Effector CD8-positive, alpha-beta T cell (primary cell): ENCODE measurements around the gene PLA2G4F.

ENCODE experiments used
- DNase-seq: peaks from one replicate; lab custom pipeline; 2025; lab: John Stamatoyannopoulos, UW
- total RNA-seq, 4 experiments: gene quantifications; one replicate each; lab custom pipeline; 2026; lab: John Stamatoyannopoulos, UW

PLA2G4F gene, protein sequence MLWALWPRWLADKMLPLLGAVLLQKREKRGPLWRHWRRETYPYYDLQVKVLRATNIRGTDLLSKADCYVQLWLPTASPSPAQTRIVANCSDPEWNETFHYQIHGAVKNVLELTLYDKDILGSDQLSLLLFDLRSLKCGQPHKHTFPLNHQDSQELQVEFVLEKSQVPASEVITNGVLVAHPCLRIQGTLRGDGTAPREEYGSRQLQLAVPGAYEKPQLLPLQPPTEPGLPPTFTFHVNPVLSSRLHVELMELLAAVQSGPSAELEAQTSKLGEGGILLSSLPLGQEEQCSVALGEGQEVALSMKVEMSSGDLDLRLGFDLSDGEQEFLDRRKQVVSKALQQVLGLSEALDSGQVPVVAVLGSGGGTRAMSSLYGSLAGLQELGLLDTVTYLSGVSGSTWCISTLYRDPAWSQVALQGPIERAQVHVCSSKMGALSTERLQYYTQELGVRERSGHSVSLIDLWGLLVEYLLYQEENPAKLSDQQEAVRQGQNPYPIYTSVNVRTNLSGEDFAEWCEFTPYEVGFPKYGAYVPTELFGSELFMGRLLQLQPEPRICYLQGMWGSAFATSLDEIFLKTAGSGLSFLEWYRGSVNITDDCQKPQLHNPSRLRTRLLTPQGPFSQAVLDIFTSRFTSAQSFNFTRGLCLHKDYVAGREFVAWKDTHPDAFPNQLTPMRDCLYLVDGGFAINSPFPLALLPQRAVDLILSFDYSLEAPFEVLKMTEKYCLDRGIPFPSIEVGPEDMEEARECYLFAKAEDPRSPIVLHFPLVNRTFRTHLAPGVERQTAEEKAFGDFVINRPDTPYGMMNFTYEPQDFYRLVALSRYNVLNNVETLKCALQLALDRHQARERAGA
- 0 to 1.1 (median 0) reads per million in 4 experiments for total RNA-seq

DNA sequence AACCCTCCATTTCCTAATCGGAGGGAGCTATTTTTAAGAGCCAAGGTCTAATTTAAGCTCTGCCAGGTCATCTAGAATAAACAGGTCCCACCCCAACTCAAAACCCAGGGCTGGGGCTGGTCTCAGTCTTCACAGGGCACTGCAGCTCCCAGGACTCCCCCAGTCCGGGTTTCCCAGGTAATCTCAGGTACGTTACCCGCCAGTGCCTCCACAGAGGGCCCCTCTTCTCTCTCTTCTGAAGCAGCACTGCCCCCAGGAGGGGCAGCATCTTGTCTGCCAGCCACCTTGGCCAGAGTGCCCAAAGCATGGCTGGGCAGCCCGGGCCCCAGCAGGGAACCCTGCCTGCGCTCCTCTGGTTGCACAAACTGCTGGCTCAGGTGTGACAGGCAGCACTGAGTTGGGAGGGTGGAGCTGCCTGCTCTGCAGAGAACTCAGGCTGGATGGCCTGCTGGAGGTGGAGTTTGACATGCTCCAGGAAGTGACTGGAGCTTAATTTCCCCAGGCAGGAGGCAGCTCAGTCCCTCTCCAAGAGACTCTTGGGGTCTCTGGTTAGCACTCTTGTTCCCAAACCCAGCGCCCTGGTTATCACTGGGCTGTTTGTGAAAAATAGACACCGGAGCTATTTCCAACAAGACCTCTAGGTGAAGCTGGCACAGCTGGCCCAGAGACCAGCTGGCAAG lies at the start of gene PLA2G4F:
TSS of gene PLA2G4F (minus strand) at position 394 of the 680 bp plus-strand sequence. CDS start at position 307, 87 bp downstream.
- DNase-seq, result no peak

DNA sequence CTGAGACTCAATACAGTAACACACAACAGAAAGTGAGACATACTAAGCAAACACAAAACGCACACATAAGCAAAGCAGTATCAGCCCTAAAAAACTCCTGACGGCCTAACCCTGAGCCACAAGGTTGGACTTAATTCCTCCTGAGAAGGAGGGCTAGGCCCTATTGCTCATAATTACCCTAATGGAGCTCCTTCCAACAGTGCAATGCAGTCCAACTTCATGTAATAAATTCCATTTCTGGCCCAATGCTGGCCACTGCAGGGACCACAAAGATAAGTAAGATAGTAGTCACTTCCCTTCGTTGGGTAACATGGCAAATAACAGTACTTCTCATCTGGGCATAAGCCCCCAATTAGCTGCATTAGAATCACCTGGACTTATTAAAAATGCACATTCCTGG lies 47.5 kb upstream of the PLA2G4F start:
- no peak for DNase-seq

DNA sequence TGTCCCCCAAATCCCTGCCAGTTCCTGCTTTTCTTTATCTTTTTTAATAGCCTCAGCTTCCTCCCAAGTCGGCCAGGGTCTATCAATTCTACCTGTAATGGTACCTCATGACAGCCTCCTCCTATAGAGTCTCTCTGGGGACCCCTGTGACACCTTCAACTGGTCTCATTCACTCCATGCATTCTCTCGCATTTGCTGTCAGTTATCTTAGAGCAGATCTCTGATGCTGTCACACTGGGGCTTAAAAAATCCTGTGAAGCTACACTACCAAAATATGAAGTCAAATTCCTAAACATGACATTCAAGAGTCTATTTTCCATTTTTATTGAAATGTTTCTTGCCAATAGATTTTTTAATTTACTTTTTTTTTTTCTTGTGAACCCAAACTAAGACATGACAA lies 46.2 kb upstream of the PLA2G4F start:
- no peak for DNase-seq

DNA sequence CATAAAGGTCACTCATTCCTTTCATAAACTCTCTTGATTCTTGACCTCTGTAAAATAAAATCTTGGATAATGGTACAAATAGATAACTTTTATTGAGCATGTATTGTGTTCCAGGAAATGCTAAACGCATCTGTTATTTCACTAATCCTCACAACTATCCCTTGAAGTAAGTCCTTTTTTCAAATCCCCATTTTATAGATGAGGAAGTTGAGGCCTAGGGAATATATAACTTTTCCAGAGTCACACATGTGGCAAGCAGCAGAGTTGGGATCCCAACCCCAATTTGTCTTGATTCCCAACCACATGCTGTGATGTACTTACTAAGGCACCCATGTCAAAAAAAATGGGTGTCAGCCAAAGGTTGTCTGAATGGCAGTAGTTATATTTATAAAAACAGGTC lies 45.4 kb upstream of the PLA2G4F start:
- no peak for DNase-seq

DNA sequence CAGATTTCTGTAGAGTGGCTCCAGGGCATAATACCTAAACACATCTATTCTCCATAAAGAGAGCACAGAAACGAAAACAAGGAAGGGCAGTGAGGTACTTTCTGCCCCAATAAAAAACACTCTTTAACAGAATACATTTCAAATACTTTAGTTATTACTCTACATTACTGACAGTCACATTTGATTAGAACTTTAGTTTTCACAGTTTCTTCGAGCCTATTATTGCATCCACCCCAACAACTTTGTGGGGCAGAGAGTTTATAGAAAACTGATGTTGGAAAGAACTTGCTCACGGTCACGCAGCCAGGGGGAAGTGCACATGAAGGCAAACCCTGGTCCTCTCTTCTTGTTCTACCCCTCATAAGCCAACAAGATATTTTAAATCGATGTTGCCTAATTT lies 42.7 kb upstream of the PLA2G4F start:
- no peak for DNase-seq

DNA sequence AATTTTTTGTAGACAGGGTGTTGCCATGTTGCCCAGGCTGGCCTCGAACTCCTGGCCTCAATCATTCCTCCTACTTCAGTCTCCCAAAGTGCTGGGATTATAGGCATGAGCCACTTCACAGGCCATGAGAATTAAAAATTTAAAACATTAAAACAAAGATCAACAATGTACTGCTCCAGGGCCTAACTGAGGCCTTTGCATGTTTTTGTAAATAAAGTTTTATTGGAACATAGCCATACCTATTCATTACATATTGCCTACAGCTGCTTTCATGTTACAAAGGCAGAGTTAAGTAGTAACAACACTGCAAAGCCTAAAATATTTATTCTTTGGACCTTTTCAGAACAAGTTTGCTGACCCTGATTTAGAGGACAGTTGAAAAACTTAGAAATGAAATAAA lies 42.1 kb upstream of the PLA2G4F start:
- no peak for DNase-seq

DNA sequence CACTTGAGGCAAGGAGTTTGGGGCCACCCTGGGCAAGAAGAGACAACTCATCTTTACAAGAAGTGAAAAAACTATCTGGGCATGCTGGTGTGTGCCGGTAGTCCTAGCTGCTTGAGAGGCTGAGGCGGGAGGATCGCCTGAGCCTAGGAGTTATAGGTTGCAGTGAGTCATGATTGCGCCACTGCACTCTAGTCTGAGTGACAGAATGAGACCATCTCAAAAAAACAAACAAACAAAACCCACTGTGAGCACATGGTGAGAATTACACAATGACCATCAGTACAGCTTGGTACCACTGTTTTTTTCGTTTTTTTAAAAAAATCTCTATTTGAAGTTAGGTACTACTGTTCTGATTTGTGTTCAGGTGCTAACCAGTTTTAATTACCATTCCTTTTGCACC lies 38.1 kb upstream of the PLA2G4F start:
- DNase-seq, result no peak

DNA sequence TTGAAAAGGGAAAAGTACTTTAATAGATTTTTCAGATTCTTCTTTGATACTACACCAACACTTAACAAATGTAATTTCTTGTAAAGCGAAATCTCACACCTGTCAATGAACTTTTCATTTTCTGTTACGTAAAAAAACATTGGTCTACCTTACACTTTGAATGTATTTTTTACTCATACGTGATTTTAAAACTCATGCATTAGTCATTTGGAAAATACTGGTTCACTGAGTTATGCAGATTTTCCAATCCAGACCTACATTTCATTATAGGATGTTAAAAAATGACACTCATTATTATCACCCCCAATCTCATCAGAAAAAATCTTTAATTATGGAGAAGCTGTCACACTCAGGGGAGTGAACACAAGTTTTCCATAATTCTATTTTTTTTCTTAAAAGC lies 36.9 kb upstream of the PLA2G4F start:
- DNase-seq, result no peak

DNA sequence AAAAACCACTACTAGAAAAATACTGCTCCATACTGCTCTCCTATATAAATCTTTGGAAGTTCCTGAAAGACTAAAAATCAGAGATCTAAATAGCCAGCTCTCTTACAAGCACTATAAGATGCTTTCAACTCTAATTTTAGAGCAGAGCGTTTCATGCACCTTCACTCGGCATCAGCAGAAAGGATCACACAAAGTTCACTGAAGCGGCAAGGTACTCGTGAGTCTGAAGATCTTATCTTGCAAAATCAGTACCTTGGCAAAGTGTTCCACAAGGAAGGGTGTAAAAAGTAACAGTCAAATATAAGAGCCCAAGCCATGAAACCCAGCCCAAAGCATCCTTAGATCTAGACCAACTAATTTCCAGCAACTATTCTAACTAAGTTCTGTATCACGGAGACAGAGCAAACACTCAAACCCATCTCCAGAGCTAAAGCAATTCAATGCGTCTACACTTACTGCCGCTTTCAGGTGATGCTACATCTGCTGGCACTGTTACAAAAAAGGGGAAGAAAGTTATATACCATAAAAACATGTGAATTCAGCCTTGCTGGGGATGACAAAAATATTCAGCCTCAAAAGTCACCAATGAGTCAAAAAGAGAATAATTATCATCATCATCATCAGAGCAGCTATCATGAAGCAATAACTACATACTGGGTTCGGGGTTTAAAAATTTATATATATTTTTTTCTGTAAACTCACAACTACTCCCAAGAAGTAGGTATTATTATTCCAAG lies 35.3 kb upstream of the PLA2G4F start:
- DNase-seq, result no peak

DNA sequence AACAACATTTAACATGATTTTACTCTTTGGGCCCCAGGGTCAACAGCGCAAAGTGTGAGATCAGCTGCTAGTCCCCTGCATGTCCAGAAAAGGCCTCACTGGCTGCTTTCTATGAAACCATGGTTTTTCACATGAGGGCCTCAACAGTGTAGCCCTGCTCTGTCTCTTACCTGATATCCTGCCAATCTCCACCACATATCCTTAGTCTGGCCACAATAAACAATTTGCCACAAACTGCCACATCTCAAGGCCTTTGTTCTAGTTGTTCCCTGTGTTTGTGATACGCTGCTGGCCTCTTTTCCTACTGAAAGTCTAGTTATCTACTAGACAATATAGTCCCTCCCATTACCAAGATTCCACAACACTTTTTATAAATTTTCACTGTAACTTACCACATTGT lies 33.9 kb upstream of the PLA2G4F start:
- no peak for DNase-seq

DNA sequence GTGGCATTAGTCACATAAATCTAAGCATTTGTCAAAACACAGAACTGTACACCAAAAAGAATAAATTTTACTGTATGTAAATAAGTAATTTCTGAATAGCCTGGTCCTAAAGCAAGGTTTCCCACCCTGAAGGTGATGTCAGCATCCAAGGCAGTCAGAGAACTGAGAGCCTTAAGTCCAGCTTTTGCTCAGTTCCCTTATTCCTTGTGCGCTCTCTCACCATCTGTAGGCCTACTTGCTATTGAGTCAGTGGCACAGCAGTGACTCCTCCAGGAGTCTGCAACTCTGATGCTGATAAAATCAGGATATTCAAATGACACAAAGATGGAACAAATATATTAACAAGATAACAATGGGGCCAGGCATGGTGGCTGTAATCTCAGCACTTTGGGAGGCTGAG lies 29.4 kb upstream of the PLA2G4F start:
- no peak for DNase-seq

DNA sequence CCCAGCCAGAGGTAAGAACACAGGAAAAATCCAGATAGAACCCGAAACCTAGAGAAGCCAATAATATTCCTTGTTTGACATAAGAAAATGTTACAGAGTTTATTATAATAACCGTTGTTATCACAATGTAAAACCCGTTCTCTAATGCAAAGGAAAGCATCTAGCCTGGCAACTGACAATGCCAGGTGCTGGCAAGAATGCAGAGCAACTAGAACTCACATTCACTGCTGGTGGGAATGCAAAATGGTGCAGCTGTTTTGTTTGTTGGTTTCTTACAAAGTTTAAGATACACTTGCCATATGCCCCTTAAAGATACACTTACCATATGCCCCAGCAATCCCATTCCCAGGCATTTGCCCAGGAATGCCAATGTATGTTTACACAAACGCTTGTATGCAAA lies 28.3 kb upstream of the PLA2G4F start:
- DNase-seq, result no peak

DNA sequence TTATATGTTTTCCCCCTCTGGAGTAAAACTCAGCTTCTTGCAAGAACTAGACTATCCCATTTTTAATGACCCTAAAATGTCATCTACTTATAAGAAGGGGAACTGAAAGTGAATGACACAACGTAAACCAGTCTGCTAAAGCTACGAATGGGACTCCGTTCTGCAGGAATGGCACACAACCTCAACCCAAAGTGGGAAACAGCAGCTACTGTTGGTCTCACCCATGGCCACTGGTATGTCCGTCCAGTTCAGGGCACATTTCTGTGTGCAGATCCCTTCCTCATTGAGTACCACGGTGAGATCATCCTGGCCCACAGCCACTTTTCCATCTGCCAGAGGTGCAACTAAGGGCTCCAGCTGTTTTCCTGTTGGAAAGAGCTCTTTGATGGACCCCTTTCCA lies 27.9 kb upstream of the PLA2G4F start:
- DNase-seq, result no peak

DNA sequence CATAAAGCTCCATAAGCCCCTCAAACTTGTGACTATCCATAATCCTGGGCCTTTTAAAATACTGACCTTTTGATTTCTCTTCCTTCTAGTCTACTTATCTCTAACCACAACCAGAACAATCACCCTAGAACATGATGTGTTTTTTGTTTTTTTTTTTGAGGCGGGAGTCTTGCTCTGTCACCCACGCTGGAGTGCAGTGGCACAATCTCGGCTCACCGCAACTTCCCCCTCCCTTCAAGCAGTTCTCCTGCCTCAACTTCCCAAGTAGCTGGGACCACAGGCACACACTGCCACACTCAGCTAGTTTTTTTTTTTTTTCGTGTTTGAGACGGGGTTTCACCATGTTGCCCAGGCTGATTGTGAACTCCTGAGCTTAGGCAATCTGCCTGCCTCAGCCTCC lies 26.5 kb upstream of the PLA2G4F start:
- DNase-seq, result no peak

DNA sequence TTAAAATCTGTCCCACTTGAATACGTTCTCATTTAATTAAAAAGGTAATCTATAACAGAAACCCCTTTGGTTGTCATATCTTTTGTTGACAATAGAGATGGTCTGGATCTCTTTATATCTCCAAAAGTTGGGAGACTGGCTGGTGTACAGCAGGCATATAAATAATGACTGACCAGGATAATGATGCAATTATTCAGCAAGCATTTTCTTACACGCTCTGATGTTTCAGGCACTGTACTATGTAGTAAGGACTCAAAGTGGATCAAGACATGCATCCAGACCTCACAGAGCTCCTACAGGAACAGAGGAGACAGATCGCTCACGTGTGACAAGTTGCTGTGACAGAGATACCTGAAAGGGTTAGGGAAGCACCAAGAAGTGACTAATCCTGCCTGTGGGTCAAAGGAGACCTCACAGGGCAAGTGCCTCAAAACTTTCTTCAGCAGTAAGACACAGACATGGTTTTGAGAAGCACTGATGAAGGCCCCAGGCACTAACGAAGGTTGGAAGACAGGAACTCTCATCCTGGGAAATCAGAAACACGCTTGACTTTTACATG lies 26.0 kb upstream of the PLA2G4F start:
- no peak for DNase-seq

DNA sequence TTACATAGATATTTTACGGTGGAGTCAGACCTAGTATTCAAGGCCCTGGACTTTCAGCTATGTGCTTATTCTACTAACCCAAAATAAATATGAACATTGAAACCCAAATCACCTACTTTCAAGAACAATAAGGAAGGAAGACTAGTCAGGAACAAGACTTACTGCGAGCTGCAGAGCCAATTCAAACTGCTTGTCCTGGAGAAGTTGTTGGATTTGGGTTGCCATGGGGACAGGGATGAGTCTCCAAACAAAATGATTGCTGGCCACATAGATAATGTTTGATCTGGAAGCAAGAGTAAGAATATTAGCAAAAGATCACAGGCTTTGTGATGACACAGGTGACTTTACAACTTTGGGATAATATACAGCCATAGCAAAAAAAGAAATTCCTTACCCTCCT lies 21.6 kb upstream of the PLA2G4F start:
- DNase-seq, result no peak

DNA sequence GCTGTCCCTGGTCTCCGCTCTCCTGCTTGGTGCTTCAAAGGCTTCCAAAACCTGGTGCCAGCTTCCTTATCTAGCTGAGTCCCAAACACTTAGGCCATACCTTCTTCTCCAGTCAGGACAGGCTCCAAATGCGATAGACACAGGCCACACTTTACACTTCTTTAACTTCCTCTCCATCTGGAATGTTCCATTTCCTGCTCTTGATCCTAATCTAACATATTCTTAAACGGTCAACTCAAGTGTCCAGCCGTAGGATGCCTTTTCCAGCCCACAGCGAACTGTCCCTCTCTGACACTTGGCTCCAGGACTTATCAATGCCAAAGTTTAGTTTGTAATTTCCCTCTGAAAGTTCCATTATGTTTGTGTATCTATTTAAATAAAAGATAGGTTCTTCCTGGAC lies 19.2 kb upstream of the PLA2G4F start:
- DNase-seq, result no peak

DNA sequence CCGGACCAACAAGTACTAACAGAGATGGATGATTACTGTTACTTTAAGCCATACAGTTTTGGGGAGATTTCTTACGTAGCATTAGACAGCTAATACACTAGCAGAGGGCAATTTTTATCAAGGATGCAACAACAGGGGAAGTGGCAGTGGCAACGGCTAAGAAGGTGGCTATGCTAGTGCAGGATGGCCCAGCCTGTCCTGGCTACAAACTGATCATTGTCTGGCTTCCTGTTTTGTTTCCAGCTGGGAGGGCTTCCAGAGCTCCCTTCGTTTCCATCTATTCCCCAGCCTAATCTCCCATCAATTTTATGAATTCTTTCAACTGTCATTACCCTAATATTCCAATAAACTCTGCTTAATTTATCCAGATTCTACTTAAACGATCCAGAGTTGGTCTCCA lies 16.0 kb upstream of the PLA2G4F start:
- no peak for DNase-seq

DNA sequence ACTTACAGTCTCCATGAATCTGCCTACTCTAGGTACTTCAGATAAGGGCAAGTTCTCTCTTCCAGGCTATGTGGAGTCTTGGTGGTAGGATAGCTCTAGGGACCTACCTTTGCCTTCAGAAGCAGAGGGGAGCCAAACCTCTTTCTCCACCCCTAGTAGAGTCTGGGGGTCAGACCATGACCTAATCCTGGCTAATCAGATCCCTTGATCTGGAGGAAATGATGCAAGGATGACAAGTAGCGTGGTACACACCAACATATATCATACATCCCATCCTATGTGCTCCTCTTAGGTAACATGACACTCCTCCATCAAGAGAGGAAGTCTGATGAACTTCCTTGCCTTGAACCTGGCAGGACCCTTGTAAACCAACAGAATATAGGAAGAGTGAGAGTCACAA lies 15.4 kb upstream of the PLA2G4F start:
- DNase-seq, result no peak

DNA sequence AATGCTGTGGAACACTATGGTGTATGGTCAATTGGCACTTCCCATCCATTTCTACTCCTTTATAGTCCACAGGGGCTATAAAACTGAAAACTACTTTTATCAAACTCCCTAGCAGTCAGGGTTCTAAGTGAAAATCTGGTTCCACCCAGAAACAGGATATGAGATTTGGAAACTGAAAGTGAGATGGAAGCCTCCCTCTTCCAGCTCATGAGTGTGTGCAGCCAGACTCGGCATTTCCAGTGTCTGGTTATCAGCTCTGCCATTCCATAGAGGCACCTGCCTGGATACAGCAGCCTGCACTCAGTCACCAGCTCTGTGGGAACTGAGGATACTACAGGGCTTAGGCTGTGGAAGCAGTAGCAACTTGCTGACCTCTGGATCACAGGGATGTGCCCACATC lies 14.7 kb upstream of the PLA2G4F start:
- no peak for DNase-seq

DNA sequence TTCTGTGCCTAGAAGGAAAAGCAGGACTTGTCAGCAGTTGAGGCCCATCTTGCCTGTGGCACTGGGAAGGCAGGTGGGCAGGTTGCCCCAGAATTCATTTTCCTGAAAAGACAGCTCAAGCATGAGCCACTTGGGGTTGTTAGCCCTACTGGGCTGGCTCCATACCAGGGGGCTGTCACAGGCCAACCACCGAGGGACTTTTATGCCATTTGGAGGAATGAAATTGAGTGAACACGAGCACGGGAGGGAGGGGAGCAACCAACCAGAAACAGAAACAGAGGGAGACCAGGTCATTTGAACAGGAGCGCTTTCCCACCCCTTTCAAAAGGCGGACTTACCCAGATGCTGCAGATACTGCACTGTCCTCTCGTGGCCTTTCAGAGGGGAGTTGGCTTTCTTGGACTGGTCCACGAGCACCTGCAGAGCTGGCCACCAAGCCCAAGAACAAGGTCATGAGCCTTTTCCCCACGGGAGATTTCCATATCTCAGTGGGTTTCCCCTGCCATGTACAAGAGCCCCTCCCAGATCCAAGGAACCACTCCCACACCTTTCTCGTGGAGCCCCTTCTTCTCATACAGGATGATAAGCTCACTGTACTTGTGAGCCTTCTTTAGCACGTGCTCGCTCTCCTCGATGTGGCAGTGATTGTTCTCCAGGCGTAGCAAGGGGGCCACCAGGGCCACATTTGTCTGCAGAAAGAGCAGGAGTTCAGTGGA lies 9.9 kb upstream of the PLA2G4F start:
- no peak for DNase-seq
